ENCODE data around the gene PAGE4.

Gene PAGE4

DNA sequence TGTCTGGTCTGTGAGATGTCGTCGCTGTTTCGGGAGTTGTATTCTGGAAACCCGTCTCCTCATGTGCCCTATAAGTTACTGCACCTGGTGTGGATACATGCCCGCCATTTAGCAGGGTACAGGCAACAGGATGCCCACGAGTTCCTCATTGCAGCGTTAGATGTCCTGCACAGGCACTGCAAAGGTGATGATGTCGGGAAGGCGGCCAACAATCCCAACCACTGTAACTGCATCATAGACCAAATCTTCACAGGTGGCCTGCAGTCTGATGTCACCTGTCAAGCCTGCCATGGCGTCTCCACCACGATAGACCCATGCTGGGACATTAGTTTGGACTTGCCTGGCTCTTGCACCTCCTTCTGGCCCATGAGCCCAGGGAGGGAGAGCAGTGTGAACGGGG lies 51.6 kb downstream of the PAGE4 start:
- ATAC-seq, result no peak
- no peak for TF ChIP-seq TCF4 (CRISPR knock-in tag; IDR thresholded peaks at IDR 0.05; ENCODE audit: borderline replicate concordance)
- TF ChIP-seq, protein P1, sequence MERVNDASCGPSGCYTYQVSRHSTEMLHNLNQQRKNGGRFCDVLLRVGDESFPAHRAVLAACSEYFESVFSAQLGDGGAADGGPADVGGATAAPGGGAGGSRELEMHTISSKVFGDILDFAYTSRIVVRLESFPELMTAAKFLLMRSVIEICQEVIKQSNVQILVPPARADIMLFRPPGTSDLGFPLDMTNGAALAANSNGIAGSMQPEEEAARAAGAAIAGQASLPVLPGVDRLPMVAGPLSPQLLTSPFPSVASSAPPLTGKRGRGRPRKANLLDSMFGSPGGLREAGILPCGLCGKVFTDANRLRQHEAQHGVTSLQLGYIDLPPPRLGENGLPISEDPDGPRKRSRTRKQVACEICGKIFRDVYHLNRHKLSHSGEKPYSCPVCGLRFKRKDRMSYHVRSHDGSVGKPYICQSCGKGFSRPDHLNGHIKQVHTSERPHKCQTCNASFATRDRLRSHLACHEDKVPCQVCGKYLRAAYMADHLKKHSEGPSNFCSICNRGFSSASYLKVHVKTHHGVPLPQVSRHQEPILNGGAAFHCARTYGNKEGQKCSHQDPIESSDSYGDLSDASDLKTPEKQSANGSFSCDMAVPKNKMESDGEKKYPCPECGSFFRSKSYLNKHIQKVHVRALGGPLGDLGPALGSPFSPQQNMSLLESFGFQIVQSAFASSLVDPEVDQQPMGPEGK (CRISPR knock-in tag; IDR thresholded peaks at IDR 0.05; ENCODE audit: borderline replicate concordance), result no peak
- TF ChIP-seq ISL1 (CRISPR knock-in tag; IDR thresholded peaks at IDR 0.05), result no peak
- TF ChIP-seq ZNF565 (CRISPR knock-in tag; conservative IDR thresholded peaks at IDR 0.05; ENCODE audit: low read depth), result no peak
- TF ChIP-seq ZNF8 (CRISPR knock-in tag; IDR thresholded peaks at IDR 0.05), result no peak
- no peak for TF ChIP-seq BACH2 (CRISPR knock-in tag; IDR thresholded peaks at IDR 0.05; ENCODE audit: borderline replicate concordance)
- TF ChIP-seq, protein P2, sequence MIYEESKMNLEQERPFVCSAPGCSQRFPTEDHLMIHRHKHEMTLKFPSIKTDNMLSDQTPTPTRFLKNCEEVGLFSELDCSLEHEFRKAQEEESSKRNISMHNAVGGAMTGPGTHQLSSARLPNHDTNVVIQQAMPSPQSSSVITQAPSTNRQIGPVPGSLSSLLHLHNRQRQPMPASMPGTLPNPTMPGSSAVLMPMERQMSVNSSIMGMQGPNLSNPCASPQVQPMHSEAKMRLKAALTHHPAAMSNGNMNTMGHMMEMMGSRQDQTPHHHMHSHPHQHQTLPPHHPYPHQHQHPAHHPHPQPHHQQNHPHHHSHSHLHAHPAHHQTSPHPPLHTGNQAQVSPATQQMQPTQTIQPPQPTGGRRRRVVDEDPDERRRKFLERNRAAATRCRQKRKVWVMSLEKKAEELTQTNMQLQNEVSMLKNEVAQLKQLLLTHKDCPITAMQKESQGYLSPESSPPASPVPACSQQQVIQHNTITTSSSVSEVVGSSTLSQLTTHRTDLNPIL (CRISPR knock-in tag; IDR thresholded peaks at IDR 0.05; ENCODE audit: low read depth), result no peak
- TF ChIP-seq, protein P3, sequence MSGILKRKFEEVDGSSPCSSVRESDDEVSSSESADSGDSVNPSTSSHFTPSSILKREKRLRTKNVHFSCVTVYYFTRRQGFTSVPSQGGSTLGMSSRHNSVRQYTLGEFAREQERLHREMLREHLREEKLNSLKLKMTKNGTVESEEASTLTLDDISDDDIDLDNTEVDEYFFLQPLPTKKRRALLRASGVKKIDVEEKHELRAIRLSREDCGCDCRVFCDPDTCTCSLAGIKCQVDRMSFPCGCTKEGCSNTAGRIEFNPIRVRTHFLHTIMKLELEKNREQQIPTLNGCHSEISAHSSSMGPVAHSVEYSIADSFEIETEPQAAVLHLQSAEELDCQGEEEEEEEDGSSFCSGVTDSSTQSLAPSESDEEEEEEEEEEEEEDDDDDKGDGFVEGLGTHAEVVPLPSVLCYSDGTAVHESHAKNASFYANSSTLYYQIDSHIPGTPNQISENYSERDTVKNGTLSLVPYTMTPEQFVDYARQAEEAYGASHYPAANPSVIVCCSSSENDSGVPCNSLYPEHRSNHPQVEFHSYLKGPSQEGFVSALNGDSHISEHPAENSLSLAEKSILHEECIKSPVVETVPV (CRISPR knock-in tag; IDR thresholded peaks at IDR 0.05), result no peak

Data from SK-N-SH treated with all-trans-retinoic acid at 6 μM for 48 hours (cell line).